ENCODE data around the gene SMIM38. TPM values are rescaled to one million over a fixed set of nuclear protein-coding genes. Genes with fewer than 3 reads are reported as not detected.
A peak's percentile ranks its signal among the peaks of the same experiment; 100 is the strongest.

Gene SMIM38
- total RNA-seq, 1 experiment from 2014 or later: not detected

GRCh38 chr11:69119190-69119589 lies 36.5 kb upstream of the SMIM38 start:
- DNase-seq: no peak
- no peaks in the 10 kb centered on the region; the same call in 1 of the 2 replicates for H3K9me3 ChIP-seq
- H3K27me3 ChIP-seq: no peaks in the 10 kb centered on the region
- no peaks in the 10 kb centered on the region for H3K36me3 ChIP-seq
- H3K4me3 ChIP-seq: no peak overlapping the region

GRCh38 chr11:69120096-69120875 lies 35.4 kb upstream of the SMIM38 start:
- no peak overlapping the region for H3K4me3 ChIP-seq
- no peak for DNase-seq
- H3K9me3 ChIP-seq: no peaks in the 10 kb centered on the region; the same call in 1 of the 2 replicates
- no peaks in the 10 kb centered on the region for H3K36me3 ChIP-seq
- no peaks in the 10 kb centered on the region for H3K27me3 ChIP-seq

- H3K4me3 ChIP-seq: no peak overlapping the region
- no peaks in the 10 kb centered on the region for H3K27me3 ChIP-seq
- no peaks in the 10 kb centered on the region for H3K36me3 ChIP-seq
- no peaks in the 10 kb centered on the region; the same call in 1 of the 2 replicates for H3K9me3 ChIP-seq
- no peak for DNase-seq
Observed at GRCh38 chr11:69121021-69121420, 34.7 kb upstream of the SMIM38 start.

- H3K36me3 ChIP-seq: no peaks in the 10 kb centered on the region
- no peak for DNase-seq
- H3K27me3 ChIP-seq: no peaks in the 10 kb centered on the region
Observed at GRCh38 chr11:69121621-69122325, 34.0 kb upstream of the SMIM38 start.

GRCh38 chr11:69122326-69122629 lies 33.5 kb upstream of the SMIM38 start:
- no peaks in the 10 kb centered on the region; the same call in 1 of the 2 replicates for H3K9me3 ChIP-seq
- no peak overlapping the region for H3K4me3 ChIP-seq
- H3K36me3 ChIP-seq: no peaks in the 10 kb centered on the region
- no peak for DNase-seq
- H3K27me3 ChIP-seq: no peaks in the 10 kb centered on the region

More at GRCh38 chr11:69121621-69122325, 34.0 kb upstream of the SMIM38 start:
- Histone ChIP-seq H3K9me3 (no peaks in the 10 kb centered on the region; the same call in 1 of the 2 replicates), H3K4me3 (no peak overlapping the region)

- H3K4me3 ChIP-seq: no peak overlapping the region
- H3K27me3 ChIP-seq: no peaks in the 10 kb centered on the region
- peaks cover 1% of the 10 kb centered on the region; the same call in 1 of the 2 replicates for H3K9me3 ChIP-seq
- no peaks in the 10 kb centered on the region for H3K36me3 ChIP-seq
- peak; percentile 90 for DNase-seq
Observed at GRCh38 chr11:69122630-69123431, 32.9 kb upstream of the SMIM38 start.

GRCh38 chr11:69123593-69124545 lies 31.9 kb upstream of the SMIM38 start:
- Histone ChIP-seq H3K36me3 (no peaks in the 10 kb centered on the region), H3K9me3 (peaks cover 5% of the 10 kb centered on the region; the same call in 1 of the 2 replicates), H3K4me3 (no peak overlapping the region), H3K27me3 (no peaks in the 10 kb centered on the region)
- DNase-seq: no peak

GRCh38 chr11:69125861-69126260 lies 29.9 kb upstream of the SMIM38 start:
- no peak for DNase-seq
- Histone ChIP-seq H3K4me3 (no peak overlapping the region), H3K36me3 (no peaks in the 10 kb centered on the region), H3K9me3 (peaks cover 5% of the 10 kb centered on the region; the same call in 1 of the 2 replicates), H3K27me3 (no peaks in the 10 kb centered on the region)

GRCh38 chr11:69126286-69126685 lies 29.4 kb upstream of the SMIM38 start:
- DNase-seq: no peak
- no peak overlapping the region for H3K4me3 ChIP-seq
- H3K27me3 ChIP-seq: no peaks in the 10 kb centered on the region
- H3K36me3 ChIP-seq: no peaks in the 10 kb centered on the region
- peaks cover 5% of the 10 kb centered on the region; the same call in 1 of the 2 replicates for H3K9me3 ChIP-seq

GRCh38 chr11:69127081-69127850 lies 28.5 kb upstream of the SMIM38 start:
- DNase-seq: no peak
- H3K27me3 ChIP-seq: no peaks in the 10 kb centered on the region
- no peaks in the 10 kb centered on the region for H3K36me3 ChIP-seq
- peaks cover 5% of the 10 kb centered on the region; the same call in 1 of the 2 replicates for H3K9me3 ChIP-seq
- H3K4me3 ChIP-seq: no peak overlapping the region

- Histone ChIP-seq H3K27me3 (no peaks in the 10 kb centered on the region), H3K9me3 (peaks cover 6% of the 10 kb centered on the region), H3K4me3 (no peak overlapping the region), H3K36me3 (no peaks in the 10 kb centered on the region)
- DNase-seq: no peak
Observed at GRCh38 chr11:69127884-69128283, 27.9 kb upstream of the SMIM38 start.

- no peaks in the 10 kb centered on the region for H3K27me3 ChIP-seq
- H3K36me3 ChIP-seq: no peaks in the 10 kb centered on the region
- no peak for DNase-seq
- H3K9me3 ChIP-seq: peaks cover 8% of the 10 kb centered on the region
- H3K4me3 ChIP-seq: no peak overlapping the region
Observed at GRCh38 chr11:69129053-69129452, 26.7 kb upstream of the SMIM38 start.

GRCh38 chr11:69129647-69130046 lies 26.1 kb upstream of the SMIM38 start:
- no peak for DNase-seq
- Histone ChIP-seq H3K4me3 (no peak overlapping the region), H3K36me3 (no peaks in the 10 kb centered on the region), H3K9me3 (peaks cover 8% of the 10 kb centered on the region), H3K27me3 (no peaks in the 10 kb centered on the region)

GRCh38 chr11:69130654-69131053 lies 25.1 kb upstream of the SMIM38 start:
- no peaks in the 10 kb centered on the region for H3K27me3 ChIP-seq
- no peak overlapping the region for H3K4me3 ChIP-seq
- no peaks in the 10 kb centered on the region for H3K36me3 ChIP-seq
- H3K9me3 ChIP-seq: peaks cover 8% of the 10 kb centered on the region
- no peak for DNase-seq

GRCh38 chr11:69131121-69131566 lies 24.6 kb upstream of the SMIM38 start:
- DNase-seq: no peak

More at GRCh38 chr11:69131121-69131566, 24.6 kb upstream of the SMIM38 start:
- Histone ChIP-seq H3K4me3 (no peak overlapping the region), H3K9me3 (peaks cover 8% of the 10 kb centered on the region), H3K27me3 (no peaks in the 10 kb centered on the region), H3K36me3 (no peaks in the 10 kb centered on the region)
